Diencephalon (tissue), 1 donor: ENCODE measurements around the gene HELB. TPM values are rescaled to one million over a fixed set of nuclear protein-coding genes. Genes with fewer than 3 reads are reported as not detected.

Experiments
- total RNA-seq: library from RNA; depleted of rRNA; stranded (reverse); fragments of >200 nt; gene quantifications from one replicate; pipeline ENCODE4 v1.2.3, GENCODE V29; 2014

The HELB gene
- 6.0 TPM for total RNA-seq

DNA sequence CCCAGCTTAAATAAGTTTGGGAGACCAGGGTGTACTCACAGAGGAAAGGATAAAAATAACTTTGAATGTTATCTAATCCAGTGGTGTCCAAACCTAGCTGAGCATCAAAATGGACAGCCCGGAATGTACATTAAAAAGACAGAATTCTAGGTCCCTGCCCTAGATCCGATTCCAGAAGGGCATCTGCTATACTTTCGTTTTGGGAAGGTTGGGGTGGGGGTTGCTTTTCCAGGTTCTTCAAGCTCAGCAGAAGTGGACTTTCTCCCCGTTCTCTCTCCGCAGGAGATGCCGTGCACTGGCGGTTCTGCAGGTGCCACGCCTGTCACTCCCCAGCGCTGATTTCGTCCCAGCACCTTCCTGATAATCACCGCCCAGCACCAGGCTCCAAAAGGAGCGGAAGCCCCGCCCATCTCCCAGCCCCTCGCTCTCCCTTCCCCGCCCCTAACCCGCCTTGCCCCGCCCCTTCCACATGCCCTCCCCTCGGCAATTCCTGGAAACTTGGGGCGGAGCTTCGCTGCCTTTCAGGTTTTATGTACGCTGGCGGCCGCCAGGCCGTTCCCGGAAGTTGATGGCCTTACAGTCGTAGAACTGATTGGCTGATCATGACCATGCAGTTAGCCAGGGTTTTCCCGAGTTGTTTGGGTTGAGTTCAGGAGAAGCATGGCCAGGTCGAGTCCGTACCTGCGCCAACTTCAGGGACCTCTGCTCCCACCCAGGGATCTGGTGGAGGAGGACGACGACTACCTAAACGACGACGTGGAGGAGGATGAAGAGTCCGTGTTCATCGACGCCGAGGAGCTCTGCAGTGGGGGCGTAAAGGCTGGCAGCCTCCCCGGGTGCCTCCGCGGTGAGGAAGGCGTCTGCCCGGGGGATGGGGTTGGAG lies at the start of gene HELB:
Gene HELB, plus strand, starts transcription at position 550 of the 883 bp plus-strand sequence. Its CDS starts 111 bp downstream, at position 661.

Other genes with a start within 250 kb of the HELB start
- 7.2 TPM for gene LLPH, start 171.7 kb upstream of the HELB start, total RNA-seq
- gene TMBIM4, start 132.5 kb upstream of the HELB start, total RNA-seq = 37.1 TPM
- gene IRAK3, start 113.3 kb upstream of the HELB start, total RNA-seq = 4.4 TPM